Upper lobe of right lung (tissue), 1 donor: ENCODE data around the gene CLSTN3. TPM values are rescaled to one million over a fixed set of nuclear protein-coding genes. Genes with fewer than 3 reads are reported as not detected.
A peak's percentile ranks its signal among the peaks of the same experiment; 100 is the strongest.
"Not testable (repeated sequence)": the region's sequence is repeated elsewhere in the genome, so short reads cannot be mapped to it uniquely, and the experiment has no call there.

Experiments used
- ATAC-seq: fragments of 200-7000 bp; cut with Tn5 transposase; one replicate; pipeline ENCODE4 v1.9.1; 2020; ENCODE audit warnings: mild to moderate bottlenecking, moderate library complexity
- DNase-seq: peaks from one replicate; pipeline ENCODE4 v3.0.0-alpha.2; 2020
- H3K27ac ChIP-seq: fragments of 200-600 bp; one replicate; pipeline ENCODE4 v1.8.0; 2022
- H3K27me3 ChIP-seq: fragments of 200-600 bp; one replicate; pipeline ENCODE4 v1.8.0; 2022; ENCODE audit warnings: mild to moderate bottlenecking
- H3K36me3 ChIP-seq: fragments of 200-600 bp; one replicate; pipeline ENCODE4 v1.8.0; 2022
- H3K4me1 ChIP-seq: fragments of 200-600 bp; one replicate; pipeline ENCODE4 v1.8.0; 2022
- H3K4me3 ChIP-seq: fragments of 200-600 bp; one replicate; pipeline ENCODE4 v1.8.0; 2022; ENCODE audit warnings: mild to moderate bottlenecking
- H3K9me3 ChIP-seq: fragments of 200-600 bp; one replicate; pipeline ENCODE4 v1.8.0; 2022
- intact Hi-C: fragments of 100-400 bp; cut with DNase I; formaldehyde crosslinking; loops from one replicate; pipeline ENCODE4 v1.11.0; 2022
- total RNA-seq: library from RNA; stranded (reverse); fragmentation: NEBNext Ultra II Directional; extraction: Animal tissue kit (Norgen Biotek cat#: 25700); gene quantifications from one replicate; pipeline ENCODE4 v1.2.1, GENCODE V29; 2021
- TF ChIP-seq, protein P1 (sequence below): fragments of 200-600 bp; IDR thresholded peaks from one replicate; pipeline ENCODE4 v1.8.0; 2022; ENCODE audit warnings: antibody characterized with exemption
- donor health status: DM: no; HTN: yes; CAD: no; lungs with severe emphysema.

CLSTN3 gene
- total RNA-seq, 1 donor from 2014 or later, result 48.2 TPM

DNA sequence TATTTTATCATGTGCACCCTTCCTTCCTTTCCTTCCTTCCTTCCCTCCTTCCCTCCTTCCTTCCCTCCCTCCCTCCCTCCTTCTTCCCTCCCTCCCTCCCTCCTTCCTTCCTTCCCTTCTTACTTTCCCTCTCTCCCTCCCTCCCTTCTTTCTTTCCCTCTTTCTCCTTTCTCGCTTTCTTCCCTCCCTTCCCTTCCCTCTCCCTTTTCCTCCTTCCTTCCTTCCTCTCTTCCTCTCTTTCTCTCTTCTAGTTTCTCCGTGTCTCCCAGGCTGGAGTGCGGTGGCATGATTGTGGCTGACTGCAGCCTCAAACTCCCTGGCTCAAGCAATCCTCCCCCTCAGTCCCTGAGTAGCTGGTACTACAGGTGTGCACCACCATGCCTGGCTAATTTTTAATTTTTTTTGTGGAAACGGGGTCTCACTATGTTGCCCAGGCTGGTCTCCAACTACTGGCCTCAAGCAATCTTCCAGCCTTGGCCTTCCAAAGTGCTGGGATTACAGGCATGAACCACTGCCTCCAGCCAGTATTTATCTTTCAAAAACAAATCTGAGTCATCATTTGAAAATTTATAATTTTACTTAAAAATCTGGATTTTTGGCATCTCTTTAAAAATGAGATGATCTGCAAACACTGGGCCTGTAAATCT is 29.0 kb upstream of the CLSTN3 start:
- Histone ChIP-seq H3K4me1 (no peaks in the 10 kb centered on the region), H3K27me3 (no peaks in the 10 kb centered on the region), H3K4me3 (no peak overlapping the region), H3K36me3 (peaks cover 63% of the 10 kb centered on the region), H3K9me3 (no peaks in the 10 kb centered on the region), H3K27ac (no peak overlapping the region)
- TF ChIP-seq, protein P1, sequence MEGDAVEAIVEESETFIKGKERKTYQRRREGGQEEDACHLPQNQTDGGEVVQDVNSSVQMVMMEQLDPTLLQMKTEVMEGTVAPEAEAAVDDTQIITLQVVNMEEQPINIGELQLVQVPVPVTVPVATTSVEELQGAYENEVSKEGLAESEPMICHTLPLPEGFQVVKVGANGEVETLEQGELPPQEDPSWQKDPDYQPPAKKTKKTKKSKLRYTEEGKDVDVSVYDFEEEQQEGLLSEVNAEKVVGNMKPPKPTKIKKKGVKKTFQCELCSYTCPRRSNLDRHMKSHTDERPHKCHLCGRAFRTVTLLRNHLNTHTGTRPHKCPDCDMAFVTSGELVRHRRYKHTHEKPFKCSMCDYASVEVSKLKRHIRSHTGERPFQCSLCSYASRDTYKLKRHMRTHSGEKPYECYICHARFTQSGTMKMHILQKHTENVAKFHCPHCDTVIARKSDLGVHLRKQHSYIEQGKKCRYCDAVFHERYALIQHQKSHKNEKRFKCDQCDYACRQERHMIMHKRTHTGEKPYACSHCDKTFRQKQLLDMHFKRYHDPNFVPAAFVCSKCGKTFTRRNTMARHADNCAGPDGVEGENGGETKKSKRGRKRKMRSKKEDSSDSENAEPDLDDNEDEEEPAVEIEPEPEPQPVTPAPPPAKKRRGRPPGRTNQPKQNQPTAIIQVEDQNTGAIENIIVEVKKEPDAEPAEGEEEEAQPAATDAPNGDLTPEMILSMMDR, result no peak
- DNase-seq (peak; percentile 3), ATAC-seq (no peak)
- intact Hi-C loops, result loop anchor here (10.0 kb wide), 1 partner anchor 156 kb away; the partner anchor contains the start of genes C12orf57 and RNU7-1

DNA sequence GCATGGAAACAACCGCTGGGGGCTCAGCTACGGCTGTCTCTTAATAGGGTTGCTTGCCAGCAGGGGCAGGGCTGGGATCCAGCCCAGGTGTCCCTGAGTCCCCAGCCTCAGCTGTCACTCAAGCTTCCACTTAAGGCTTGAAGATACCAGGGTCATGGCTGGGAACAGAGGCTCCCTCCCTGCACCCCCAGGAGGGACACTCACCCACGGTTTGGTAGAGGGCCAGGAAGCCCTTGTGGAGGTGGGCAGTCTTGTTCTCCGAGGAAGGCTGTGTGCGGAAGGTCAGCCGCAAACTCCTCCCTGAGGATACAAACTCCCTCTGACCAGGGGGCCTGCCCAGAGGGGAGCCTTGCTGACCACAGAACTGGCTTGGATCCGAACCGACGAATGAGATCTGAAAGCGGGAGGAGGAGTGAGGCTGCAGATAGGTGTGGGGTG is 28.5 kb upstream of the CLSTN3 start:
- H3K9me3 ChIP-seq, result no peaks in the 10 kb centered on the region
- H3K4me1 ChIP-seq, result peaks cover 2% of the 10 kb centered on the region
- intact Hi-C loops, result loop anchor here (10.0 kb wide), 1 partner anchor 157 kb away; the partner anchor contains the start of genes C12orf57 and RNU7-1
- DNase-seq (peak; percentile 45), ATAC-seq (no peak)
- TF ChIP-seq, protein P1, result no peak
- H3K36me3 ChIP-seq, result peaks cover 63% of the 10 kb centered on the region
- no peak overlapping the region for H3K4me3 ChIP-seq
- H3K27ac ChIP-seq, result no peak overlapping the region
- H3K27me3 ChIP-seq, result no peaks in the 10 kb centered on the region

DNA sequence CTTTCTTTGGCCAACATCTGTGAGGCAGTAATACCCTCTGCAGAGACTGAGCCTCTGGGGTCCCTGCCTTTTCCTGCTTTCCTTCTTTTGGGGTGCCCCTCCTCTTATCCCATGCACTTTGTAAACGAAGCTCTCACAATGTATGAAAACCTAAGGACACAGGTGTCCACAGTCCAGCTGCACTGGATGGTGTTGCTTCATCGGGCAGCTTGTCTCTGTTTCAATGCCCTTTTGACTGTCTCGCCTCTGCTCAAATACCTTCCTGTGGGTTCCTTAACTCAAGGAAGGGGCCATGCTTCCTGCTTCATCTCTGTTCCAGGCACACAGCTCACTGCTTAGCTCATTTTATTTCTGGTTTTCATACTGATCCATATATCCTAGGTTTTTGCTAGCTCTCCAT is 27.6 kb upstream of the CLSTN3 start:
- intact Hi-C loops, result loop anchor here (10.0 kb wide), 1 partner anchor 158 kb away; the partner anchor contains the start of genes C12orf57 and RNU7-1
- Histone ChIP-seq H3K27me3 (no peaks in the 10 kb centered on the region), H3K27ac (no peak overlapping the region), H3K9me3 (no peaks in the 10 kb centered on the region), H3K36me3 (peaks cover 61% of the 10 kb centered on the region), H3K4me3 (no peak overlapping the region), H3K4me1 (peaks cover 8% of the 10 kb centered on the region)
- no peak for ATAC-seq
- TF ChIP-seq, protein P1, result no peak
- no peak for DNase-seq

DNA sequence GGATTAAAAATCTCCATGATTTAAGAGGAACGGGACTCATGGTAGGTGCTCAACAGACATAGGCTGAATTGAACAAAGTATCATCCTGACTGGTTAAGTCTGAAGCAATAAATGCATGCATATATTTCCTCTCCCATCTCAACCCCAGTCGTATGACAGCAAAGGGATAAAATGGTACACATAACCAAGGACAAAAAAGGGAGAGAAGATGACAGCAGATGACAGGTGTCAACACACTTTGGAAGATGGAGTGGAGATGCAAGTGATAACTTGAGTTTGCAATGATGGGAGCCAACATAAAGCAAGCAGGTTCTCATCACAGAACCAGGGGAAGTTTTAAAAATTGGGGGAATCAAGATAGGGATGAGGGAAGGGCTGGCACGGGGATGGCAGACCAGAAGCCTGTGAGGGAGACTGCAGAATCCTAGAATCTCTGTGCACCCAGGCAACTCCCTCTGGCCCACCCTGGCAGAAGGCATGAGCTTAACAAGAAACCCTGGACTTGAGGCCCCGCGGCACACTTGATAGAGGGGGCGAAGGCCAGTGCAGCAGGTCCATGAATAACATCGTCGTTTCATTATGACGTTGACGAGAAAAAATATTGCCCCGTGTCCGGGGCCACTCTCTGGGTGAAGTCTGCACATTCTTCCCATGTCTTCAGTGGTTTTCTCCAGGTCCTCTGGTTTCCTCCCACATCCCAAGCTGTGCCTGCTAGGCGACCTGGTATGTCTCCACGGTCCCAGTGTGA is 26.2 kb upstream of the CLSTN3 start:
- TF ChIP-seq, protein P1, result no peak
- Histone ChIP-seq H3K4me3 (no peak overlapping the region), H3K27ac (no peak overlapping the region), H3K9me3 (no peaks in the 10 kb centered on the region), H3K36me3 (peaks cover 47% of the 10 kb centered on the region), H3K4me1 (peaks cover 8% of the 10 kb centered on the region), H3K27me3 (no peaks in the 10 kb centered on the region)
- DNase-seq (no peak), ATAC-seq (no peak)
- intact Hi-C loops, result loop anchor here (10.0 kb wide), 1 partner anchor 159 kb away; the partner anchor contains the start of genes C12orf57 and RNU7-1

DNA sequence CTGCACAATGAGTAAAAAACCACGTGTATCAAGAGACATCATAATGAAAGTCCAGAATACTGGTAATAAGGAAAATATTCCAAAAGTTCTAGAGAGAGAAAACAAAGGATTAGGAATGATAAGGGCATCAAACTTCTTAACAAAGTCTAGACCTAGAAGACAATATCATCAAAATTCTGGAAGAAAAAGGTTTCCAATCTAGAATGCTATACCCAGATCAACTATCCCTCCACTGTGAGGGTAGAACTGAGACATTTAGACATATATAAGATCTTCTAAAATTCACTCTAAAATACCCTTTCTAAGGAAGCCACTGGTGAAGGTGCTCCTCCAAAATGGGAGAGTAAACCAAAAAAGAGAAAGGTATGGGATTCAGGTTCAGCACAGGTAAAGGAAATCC is 24.1 kb upstream of the CLSTN3 start:
- H3K4me3 ChIP-seq, result no peak overlapping the region

DNA sequence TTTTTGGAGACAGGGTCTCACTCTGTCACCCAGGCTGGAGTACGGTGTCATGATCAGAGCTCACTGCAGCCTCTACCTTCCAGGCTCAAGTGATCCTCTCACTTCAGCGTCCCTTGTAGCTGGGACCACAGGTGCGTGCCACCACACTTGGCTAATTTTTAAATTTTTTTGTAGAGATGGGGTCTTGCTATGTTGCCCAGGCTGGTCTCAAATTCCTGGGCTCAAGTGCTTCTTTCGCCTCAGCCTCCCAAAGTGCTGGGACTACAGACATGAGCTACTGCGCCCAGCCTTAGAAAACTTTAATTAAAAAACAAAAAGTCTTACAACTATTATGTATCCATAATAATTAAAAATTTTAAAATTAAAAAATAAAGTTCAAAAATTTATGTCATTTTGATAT is 23.0 kb upstream of the CLSTN3 start:
- H3K4me3 ChIP-seq, result peak overlapping the region; percentile 77
- not testable (repeated sequence) for H3K27me3 ChIP-seq, H3K9me3 ChIP-seq, ATAC-seq
- peaks cover 16% of the 10 kb centered on the region for H3K4me1 ChIP-seq
- DNase-seq, result peak; percentile 4
- H3K27ac ChIP-seq, result peak overlapping the region; percentile 98
- intact Hi-C loops, result loop anchor here (10.0 kb wide), 1 partner anchor 162 kb away; the partner anchor contains the start of genes C12orf57 and RNU7-1
- peaks cover 24% of the 10 kb centered on the region for H3K36me3 ChIP-seq

More for the DNA sequence above, 24.1 kb upstream of the CLSTN3 start:
- DNase-seq (no peak), ATAC-seq (no peak)
- no peak overlapping the region for H3K27ac ChIP-seq
- H3K4me1 ChIP-seq, result peaks cover 16% of the 10 kb centered on the region
- intact Hi-C loops, result loop anchor here (10.0 kb wide), 1 partner anchor 161 kb away; the partner anchor contains the start of genes C12orf57 and RNU7-1
- TF ChIP-seq, protein P1, result no peak
- H3K9me3 ChIP-seq, result no peaks in the 10 kb centered on the region
- no peaks in the 10 kb centered on the region for H3K27me3 ChIP-seq
- H3K36me3 ChIP-seq, result peaks cover 30% of the 10 kb centered on the region
